ENCODE data around the gene ADAMTS7.
A peak's percentile ranks its signal among the peaks of the same experiment; 100 is the strongest.
"Not testable (repeated sequence)": the region's sequence is repeated elsewhere in the genome, so short reads cannot be mapped to it uniquely, and the experiment has no call there.

Gene ADAMTS7

GRCh38 chr15:78831229-78832207 lies 20.3 kb upstream of the ADAMTS7 start:
- DNase-seq, result no peak
- ATAC-seq, result no peak

GRCh38 chr15:78830514-78831228 lies 19.4 kb upstream of the ADAMTS7 start:
- ATAC-seq (peak; percentile 61), DNase-seq (peak; percentile 17)

GRCh38 chr15:78828920-78829319 lies 17.7 kb upstream of the ADAMTS7 start:
- DNase-seq (no peak), ATAC-seq (no peak)

- no peak for ATAC-seq
- DNase-seq, result no peak
These were observed 11.2 kb upstream of the ADAMTS7 start for GRCh38 chr15:78822514-78822913.

- DNase-seq, result no peak
- ATAC-seq, result peak; percentile 24
These were observed 540 bp upstream of the ADAMTS7 start for GRCh38 chr15:78811825-78812183.

GRCh38 chr15:78810362-78811123 lies 721 bp downstream of the ADAMTS7 start:
- peak; percentile 15 for DNase-seq
- ATAC-seq, result no peak

GRCh38 chr15:78810003-78810361 lies 1.3 kb downstream of the ADAMTS7 start:
- no peak for DNase-seq
- no peak for ATAC-seq

GRCh38 chr15:78808550-78808949 lies 2.7 kb downstream of the ADAMTS7 start:
- ATAC-seq, result peak; percentile 41

GRCh38 chr15:78807359-78807758 lies 3.9 kb downstream of the ADAMTS7 start:
- DNase-seq (no peak), ATAC-seq (no peak)

More at GRCh38 chr15:78808550-78808949, 2.7 kb downstream of the ADAMTS7 start:
- DNase-seq, result peak; percentile 36

- DNase-seq (no peak), ATAC-seq (no peak)
These were observed 6.9 kb downstream of the ADAMTS7 start for GRCh38 chr15:78804391-78804792.

GRCh38 chr15:78800806-78801205 lies 10.5 kb downstream of the ADAMTS7 start:
- DNase-seq (no peak), ATAC-seq (no peak)

GRCh38 chr15:78800189-78800588 lies 11.1 kb downstream of the ADAMTS7 start:
- ATAC-seq, result no peak

GRCh38 chr15:78799102-78799501 lies 12.2 kb downstream of the ADAMTS7 start:
- ATAC-seq, DNase-seq: not testable (repeated sequence)

More at GRCh38 chr15:78800189-78800588, 11.1 kb downstream of the ADAMTS7 start:
- DNase-seq, result no peak

- not testable (repeated sequence) for DNase-seq, ATAC-seq
These were observed 12.9 kb downstream of the ADAMTS7 start for GRCh38 chr15:78798355-78798754.

GRCh38 chr15:78797951-78798350 lies 13.3 kb downstream of the ADAMTS7 start:
- DNase-seq (no peak), ATAC-seq (no peak)

GRCh38 chr15:78796510-78796909 lies 14.8 kb downstream of the ADAMTS7 start:
- DNase-seq, result no peak
- no peak for ATAC-seq

- DNase-seq (no peak), ATAC-seq (no peak)
These were observed 16.2 kb downstream of the ADAMTS7 start for GRCh38 chr15:78795043-78795442.

GRCh38 chr15:78794446-78794845 lies 16.8 kb downstream of the ADAMTS7 start:
- DNase-seq, ATAC-seq: not testable (repeated sequence)

- no peak for DNase-seq
- no peak for ATAC-seq
These were observed 19.9 kb downstream of the ADAMTS7 start for GRCh38 chr15:78791357-78791756.

GRCh38 chr15:78790027-78790426 lies 21.2 kb downstream of the ADAMTS7 start:
- peak; percentile 93 for ATAC-seq
- no peak for DNase-seq

- DNase-seq, result no peak
- no peak for ATAC-seq
These were observed 21.6 kb downstream of the ADAMTS7 start for GRCh38 chr15:78789615-78790014.

GRCh38 chr15:78788016-78788660 lies 23.1 kb downstream of the ADAMTS7 start:
- no peak for ATAC-seq

More at GRCh38 chr15:78788016-78788660, 23.1 kb downstream of the ADAMTS7 start:
- no peak for DNase-seq

All from stimulated activated naive CD8-positive, alpha-beta T cell treated with anti-CD3 and anti-CD28 coated beads, Interleukin-15, Interleukin-2, amounts not matched to agents 100 U/mL and 50 U/mL, for 24 hours (primary cell).